K562 (cell line): ENCODE results near the gene UGT2B7. TPM values are rescaled to one million over a fixed set of nuclear protein-coding genes. Genes with fewer than 3 reads are reported as not detected.

Experiments used
- ATAC-seq: fragments of 200-7000 bp; cut with Tn5 transposase; 3 replicates; pipeline ENCODE4 v1.9.1; 2020; ENCODE audit warnings: moderate library complexity
- BruUV-seq: library from RNA; stranded (reverse); fragments of 400-500 nt; replicated peaks from 2 replicates; lab custom pipeline; 2021; lab: Mats Ljungman, UMichigan
- CTCF ChIA-PET: fragments of 300-600 bp; formaldehyde crosslinking; extraction: SDS; loops from one replicate; lab custom pipeline; 2021; ENCODE audit warnings: low intra/inter-chr PET ratio; lab: Yijun Ruan, JAX
- POLR2A ChIA-PET: fragments of 300-600, 350-650 bp; sonication (Branson Sonifier 250); formaldehyde crosslinking; extraction: SDS; loops from one replicate; lab custom pipeline; 2021; ENCODE audit warnings: antibody characterized with exemption, inconsistent platforms; lab: Yijun Ruan, JAX
- DNase-seq, 4 experiments: peaks; one replicate each; pipeline versions ENCODE4 v3.0.0 to v3.0.0-alpha.2; 2011 to 2018; ENCODE audit warnings: low spot score in 3 of 4, mixed read lengths in 3 of 4; ENCODE audit errors: extremely low read depth in 1 of 4
- FAIRE-seq: peaks from 2 replicates; lab custom pipeline; 2011; peaks lifted over from hg19 to GRCh38; lab: Jason Lieb, UNC
- H2AFZ ChIP-seq: 2 replicates; pipeline ENCODE4 v1.6.0; 2011; ENCODE audit warnings: low read depth, low read length, control low read depth, inconsistent platforms
- H3K27ac ChIP-seq: fragments of 200-600 bp; 3 replicates; pipeline ENCODE4 v1.8.0; 2011; ENCODE audit warnings: low read depth, mild to moderate bottlenecking, control low read depth, inconsistent platforms, low read length, moderate library complexity, mixed read lengths; ENCODE audit errors: extremely low read depth
- H3K27me3 ChIP-seq, 2 experiments: fragments of 300-600 bp in 1 of 2; 2 replicates in 1 of 2; 3 replicates in 1 of 2; pipeline versions ENCODE4 v1.6.0 to v1.8.0; 2011; ENCODE audit warnings: inconsistent platforms in 2 of 2, low read length in 2 of 2, mild to moderate bottlenecking in 1 of 2, mixed read lengths in 1 of 2, moderate library complexity in 1 of 2; ENCODE audit not compliant: control insufficient read depth in 2 of 2, insufficient read depth in 2 of 2
- H3K36me3 ChIP-seq: fragments of 300-600 bp; 3 replicates; pipeline ENCODE4 v1.8.0; 2011; ENCODE audit warnings: mild to moderate bottlenecking, low read length, inconsistent platforms; ENCODE audit not compliant: control insufficient read depth, insufficient read depth
- H3K4me1 ChIP-seq, 2 experiments: fragments of 200-600 bp in 1 of 2; replicated peaks in 1 of 2; 2 replicates in 1 of 2; 3 replicates in 1 of 2; pipeline versions ENCODE4 v1.5.1 to v1.8.0; 2011; ENCODE audit warnings: inconsistent platforms in 2 of 2, low read length in 2 of 2, mild to moderate bottlenecking in 1 of 2, mixed read lengths in 1 of 2, moderate library complexity in 1 of 2; ENCODE audit not compliant: control insufficient read depth in 2 of 2, insufficient read depth in 2 of 2
- H3K4me2 ChIP-seq: 2 replicates; pipeline ENCODE4 v1.6.1; 2011; ENCODE audit warnings: low read length, control low read depth, inconsistent platforms, mixed read lengths; ENCODE audit not compliant: insufficient read depth
- H3K4me3 ChIP-seq: fragments of 200-600 bp; sonication (generic), shearing (Covaris generic); 2 replicates; pipeline ENCODE4 v1.5.1; 2016; ENCODE audit warnings: control low read depth, inconsistent platforms
- H3K79me2 ChIP-seq: fragments of 200-600 bp; 3 replicates; pipeline ENCODE4 v1.8.0; 2011; ENCODE audit warnings: low read length, inconsistent platforms; ENCODE audit not compliant: control insufficient read depth, insufficient read depth
- H3K9ac ChIP-seq, 2 experiments: 2 replicates each; pipeline versions ENCODE4 v1.6.0 to v1.6.1; 2011; ENCODE audit warnings: low read depth in 2 of 2, low read length in 2 of 2, control low read depth in 1 of 2, inconsistent platforms in 1 of 2, mild to moderate bottlenecking in 1 of 2, mixed read lengths in 1 of 2; ENCODE audit not compliant: insufficient read depth in 1 of 2
- H3K9me1 ChIP-seq: one replicate; pipeline ENCODE4 v1.6.0; 2011; ENCODE audit warnings: inconsistent platforms, mild to moderate bottlenecking, low read length, moderate library complexity; ENCODE audit not compliant: control insufficient read depth, insufficient read depth
- H3K9me3 ChIP-seq: replicated peaks from 2 replicates; pipeline ENCODE4 v1.5.1; 2011; ENCODE audit warnings: low read depth, low read length, inconsistent platforms; ENCODE audit not compliant: control insufficient read depth, insufficient read depth
- H4K20me1 ChIP-seq: replicated peaks from 2 replicates; pipeline ENCODE4 v1.6.1; 2011; ENCODE audit warnings: low read length, inconsistent platforms, mixed read lengths; ENCODE audit not compliant: control insufficient read depth, insufficient read depth
- BRF1 ChIP-seq: IDR thresholded peaks from 3 replicates; pipeline ENCODE4 v1.6.1; 2011; ENCODE audit warnings: borderline replicate concordance, mild to moderate bottlenecking; ENCODE audit not compliant: insufficient read length; ENCODE audit errors: extremely low read depth
- EGR1 ChIP-seq: fragments of 450-650 bp; conservative IDR thresholded peaks from 2 replicates; pipeline ENCODE4 v1.6.1; 2017; ENCODE audit warnings: mild to moderate bottlenecking
- HDAC3 ChIP-seq: fragments of 450-650 bp; IDR thresholded peaks from 2 replicates; pipeline ENCODE4 v1.6.1; 2018; ENCODE audit warnings: borderline replicate concordance, mild to moderate bottlenecking, moderate library complexity; ENCODE audit not compliant: partially characterized antibody
- HDAC6 ChIP-seq: IDR thresholded peaks from 2 replicates; pipeline ENCODE4 v1.6.1; 2012; ENCODE audit warnings: low read depth, mild to moderate bottlenecking, control low read depth, inconsistent platforms, low read length, moderate library complexity
- JUN ChIP-seq, 2 experiments: sonication (generic) in 1 of 2; formaldehyde crosslinking in 1 of 2; IDR thresholded peaks; 2 replicates each; pipeline versions ENCODE4 v1.6.1 to v1.8.0; 2012 to 2022; ENCODE audit warnings: borderline replicate concordance in 2 of 2, mild to moderate bottlenecking in 2 of 2, improper control_type of control experiment in 1 of 2, low read depth in 1 of 2, low read length in 1 of 2, missing genetic modification reagents in 1 of 2
- KAT7 ChIP-seq: sonication (generic); formaldehyde crosslinking; IDR thresholded peaks from 2 replicates; pipeline ENCODE4 v1.8.0; 2022; ENCODE audit warnings: missing genetic modification reagents, mild to moderate bottlenecking, borderline replicate concordance
- MEF2A ChIP-seq: IDR thresholded peaks from 2 replicates; pipeline ENCODE4 v1.6.1; 2011; ENCODE audit warnings: low read depth, mild to moderate bottlenecking, low read length, moderate library complexity; ENCODE audit not compliant: control insufficient read depth
- NRF1 ChIP-seq, 2 experiments: fragments of 450-650 bp; IDR thresholded peaks in 1 of 2; conservative IDR thresholded peaks in 1 of 2; 2 replicates each; pipeline ENCODE4 v1.6.1; 2014; ENCODE audit warnings: mild to moderate bottlenecking in 2 of 2
- SMARCC2 ChIP-seq: fragments of 450-650 bp; IDR thresholded peaks from 2 replicates; pipeline ENCODE4 v1.6.1; 2017; ENCODE audit warnings: antibody characterized with exemption, moderate library complexity, mild to moderate bottlenecking, low read depth
- TEAD1 ChIP-seq, 2 experiments: fragments of 450-650 bp in 1 of 2; sonication (generic) in 1 of 2; formaldehyde crosslinking; IDR thresholded peaks; 2 replicates each; pipeline versions ENCODE4 v1.4.0 to v1.8.0; 2020 to 2022; ENCODE audit warnings: mild to moderate bottlenecking in 2 of 2, missing genetic modification reagents in 1 of 2
- ZNF707 ChIP-seq: fragments of 250-450 bp; sonication (Bioruptor Pico); conservative IDR thresholded peaks from 2 replicates; pipeline ENCODE4 v1.8.0; 2022; ENCODE audit warnings: inconsistent platforms, mild to moderate bottlenecking, moderate library complexity
- WGBS: fragments of 100-300 bp; shearing (Covaris generic); methylation state at CpG from one replicate; pipeline ENCODE4 v1.1.6; 2016; ENCODE audit warnings: low coverage, mixed read lengths; ENCODE audit not compliant: insufficient coverage; ENCODE audit errors: missing lambda C conversion rate; 5-methylcytosine and 5-hydroxymethylcytosine counted together
- in situ Hi-C: fragments of 300-500 bp; cut with MboI; formaldehyde crosslinking; loops from 4 replicates; pipeline ENCODE4 v1.15.0; 2018; ENCODE audit warnings: inconsistent platforms, mixed read lengths
- intact Hi-C: fragments of 100-400 bp; cut with micrococcal nuclease; formaldehyde crosslinking; loops from 2 replicates; pipeline ENCODE4 v1.14.2; 2022
- polyA plus RNA-seq, 8 experiments: library from polyadenylated mRNA; depleted of rRNA in 4 of 8; stranded (reverse) in 5 of 8; unstranded in 3 of 8; fragments of >200 nt; fragmentation: Nextera tagmentation in 2 of 8; fragmentation: Illumina TruSeq in 1 of 8; extraction: Ambion mirVana in 2 of 8; extraction: Trizol in 1 of 8; gene quantifications; 2 replicates each; pipeline versions ENCODE4 v1.2.1 to v1.2.3, GENCODE V29; 2011 to 2014; ENCODE audit warnings: inconsistent platforms in 1 of 8, missing spikeins in 1 of 8
- total RNA-seq, 7 experiments: library from RNA; depleted of rRNA in 6 of 7; stranded (reverse); fragments of >200 nt in 6 of 7; fragmentation: Illumina TruSeq in 2 of 7; extraction: Trizol in 2 of 7; gene quantifications; 2 replicates each; pipeline versions ENCODE4 v1.2.1 to v1.2.3, GENCODE V29; 2011 to 2021; ENCODE audit warnings: low replicate concordance in 1 of 7
- TF ChIP-seq, protein P1 (sequence below), 2 experiments: IDR thresholded peaks in 1 of 2; conservative IDR thresholded peaks in 1 of 2; 2 replicates each; pipeline ENCODE4 v1.6.1; 2016; ENCODE audit warnings: low read depth in 2 of 2, mild to moderate bottlenecking in 1 of 2, missing compliant biosample characterization in 1 of 2, missing genetic modification characterization in 1 of 2, moderate library complexity in 1 of 2
- TF ChIP-seq, protein P2 (sequence below), 2 experiments: fragments of 450-650 bp; IDR thresholded peaks; 2 replicates each; pipeline ENCODE4 v1.6.1; 2016

The UGT2B7 gene
- total and polyA plus RNA-seq, 9 of the 15 experiments (the other 6 are each of a cell fraction or from before 2014, with no cell fraction given): 0.04 to 0.18 (median 0.14) TPM; not detected in 5

GRCh38 chr4:69093681-69094080 lies 2.6 kb upstream of the UGT2B7 start:
- no peaks in the 10 kb centered on the region; the same call in 1 of the 2 replicates for H3K9me3 ChIP-seq
- POLR2A ChIA-PET: no interaction called here
- DNase-seq: no peak
- TF ChIP-seq, protein P1, sequence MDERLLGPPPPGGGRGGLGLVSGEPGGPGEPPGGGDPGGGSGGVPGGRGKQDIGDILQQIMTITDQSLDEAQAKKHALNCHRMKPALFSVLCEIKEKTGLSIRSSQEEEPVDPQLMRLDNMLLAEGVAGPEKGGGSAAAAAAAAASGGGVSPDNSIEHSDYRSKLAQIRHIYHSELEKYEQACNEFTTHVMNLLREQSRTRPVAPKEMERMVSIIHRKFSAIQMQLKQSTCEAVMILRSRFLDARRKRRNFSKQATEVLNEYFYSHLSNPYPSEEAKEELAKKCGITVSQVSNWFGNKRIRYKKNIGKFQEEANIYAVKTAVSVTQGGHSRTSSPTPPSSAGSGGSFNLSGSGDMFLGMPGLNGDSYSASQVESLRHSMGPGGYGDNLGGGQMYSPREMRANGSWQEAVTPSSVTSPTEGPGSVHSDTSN (CRISPR knock-in tag; IDR thresholded peaks at IDR 0.05; ENCODE audit: low read depth): no peak
- TF ChIP-seq, protein P1 (tag; conservative IDR thresholded peaks at IDR 0.05; ENCODE audit: low read depth): no peak
- TF ChIP-seq SMARCC2: no peak
- TF ChIP-seq BRF1: no peak
- TF ChIP-seq JUN (IDR thresholded peaks at IDR 0.05; ENCODE audit: borderline replicate concordance, low read depth, low read length): no peak
- TF ChIP-seq JUN (CRISPR knock-in tag; IDR thresholded peaks at IDR 0.05; ENCODE audit: borderline replicate concordance): no peak
- TF ChIP-seq TEAD1 (CRISPR knock-in tag; IDR thresholded peaks at IDR 0.05): no peak
- TF ChIP-seq HDAC6: no peak
- no peak for TF ChIP-seq EGR1
- no peak for TF ChIP-seq MEF2A
- TF ChIP-seq, protein P2, sequence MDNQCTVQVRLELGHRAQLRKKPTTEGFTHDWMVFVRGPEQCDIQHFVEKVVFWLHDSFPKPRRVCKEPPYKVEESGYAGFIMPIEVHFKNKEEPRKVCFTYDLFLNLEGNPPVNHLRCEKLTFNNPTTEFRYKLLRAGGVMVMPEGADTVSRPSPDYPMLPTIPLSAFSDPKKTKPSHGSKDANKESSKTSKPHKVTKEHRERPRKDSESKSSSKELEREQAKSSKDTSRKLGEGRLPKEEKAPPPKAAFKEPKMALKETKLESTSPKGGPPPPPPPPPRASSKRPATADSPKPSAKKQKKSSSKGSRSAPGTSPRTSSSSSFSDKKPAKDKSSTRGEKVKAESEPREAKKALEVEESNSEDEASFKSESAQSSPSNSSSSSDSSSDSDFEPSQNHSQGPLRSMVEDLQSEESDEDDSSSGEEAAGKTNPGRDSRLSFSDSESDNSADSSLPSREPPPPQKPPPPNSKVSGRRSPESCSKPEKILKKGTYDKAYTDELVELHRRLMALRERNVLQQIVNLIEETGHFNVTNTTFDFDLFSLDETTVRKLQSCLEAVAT (IDR thresholded peaks at IDR 0.05): no peak
- TF ChIP-seq NRF1 (conservative IDR thresholded peaks at IDR 0.05 in 1 of 2, IDR thresholded peaks at IDR 0.05 in 1 of 2): no peak
- TF ChIP-seq HDAC3: no peak
- TF ChIP-seq ZNF707 (CRISPR knock-in tag): no peak
- TF ChIP-seq KAT7 (CRISPR knock-in tag): no peak
- TF ChIP-seq, all 486 proteins: peak for 0
- no peak overlapping the region for H3K4me2 ChIP-seq
- in situ Hi-C loops (no loop called here), intact Hi-C loops (no loop called here)
- no peaks in the 10 kb centered on the region for H3K9me1 ChIP-seq
- H3K9ac ChIP-seq: no peak overlapping the region
- WGBS: 9% methylated on average over 3 of the region's 3 CpGs
- CTCF ChIA-PET: no interaction called here
- ATAC-seq: no peak
- FAIRE-seq: no peak
- no peak overlapping the region; the same call in 1 of the 2 replicates for H2AFZ ChIP-seq
- BruUV-seq: no TSS peak
- no peak overlapping the region for H3K4me3 ChIP-seq
- H3K27ac ChIP-seq: no peak overlapping the region
- no peaks in the 10 kb centered on the region for H3K4me1 ChIP-seq
- no peaks in the 10 kb centered on the region for H4K20me1 ChIP-seq
- H3K27me3 ChIP-seq: no peaks in the 10 kb centered on the region
- no peaks in the 10 kb centered on the region for H3K36me3 ChIP-seq
- H3K79me2 ChIP-seq: no peaks in the 10 kb centered on the region
